HG02798 (cell line): Measurements from ENCODE around the gene PSMG4.

Experiments
- ATAC-seq: cut with Tn5 transposase; IDR thresholded peaks from one replicate; pipeline ENCODE4 v1.9.1; 2021; ENCODE audit warnings: mild to moderate bottlenecking; ENCODE audit not compliant: unreplicated experiment, poor library complexity

PSMG4 gene, protein sequence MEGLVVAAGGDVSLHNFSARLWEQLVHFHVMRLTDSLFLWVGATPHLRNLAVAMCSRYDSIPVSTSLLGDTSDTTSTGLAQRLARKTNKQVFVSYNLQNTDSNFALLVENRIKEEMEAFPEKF

DNA sequence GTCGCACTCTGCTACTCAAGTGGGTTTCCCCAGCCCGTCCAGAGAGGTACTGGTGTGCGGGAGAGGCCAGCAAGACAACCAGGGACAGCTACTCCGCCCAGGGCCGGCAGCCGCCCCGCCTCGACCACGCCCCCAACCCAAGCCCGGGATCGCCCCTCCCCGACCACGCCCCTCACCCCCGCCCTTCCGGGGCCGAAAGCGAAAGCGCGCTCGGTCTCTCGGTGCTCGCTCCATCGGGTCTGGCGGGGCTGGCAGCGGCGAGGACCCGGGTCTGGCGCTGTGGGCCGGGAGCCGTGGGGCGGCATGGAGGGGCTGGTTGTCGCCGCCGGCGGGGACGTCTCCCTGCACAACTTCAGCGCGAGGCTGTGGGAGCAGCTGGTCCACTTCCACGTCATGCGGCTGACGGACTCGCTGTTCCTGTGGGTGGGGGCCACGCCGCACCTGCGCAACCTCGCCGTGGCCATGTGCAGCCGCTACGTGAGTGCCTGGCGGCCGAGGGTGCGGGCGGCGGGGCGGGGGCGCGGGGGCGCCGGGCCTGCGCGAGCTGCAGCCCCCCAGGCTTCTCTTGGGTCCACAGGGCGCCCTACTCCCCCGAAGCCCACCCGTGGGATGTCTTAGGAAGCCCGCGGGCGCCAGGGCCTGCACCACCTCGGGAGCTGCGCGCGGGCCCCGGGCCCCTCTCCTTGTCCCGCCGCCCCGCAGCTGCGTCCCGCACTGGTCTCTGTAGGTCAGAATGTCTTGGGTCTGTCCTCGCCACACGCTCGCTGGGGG lies at the start of gene PSMG4:
PSMG4 (plus strand) TSS at position 228 of the 771 bp plus-strand sequence; CDS start at position 304, 76 bp downstream.
- peak; percentile 83 for ATAC-seq

DNA sequence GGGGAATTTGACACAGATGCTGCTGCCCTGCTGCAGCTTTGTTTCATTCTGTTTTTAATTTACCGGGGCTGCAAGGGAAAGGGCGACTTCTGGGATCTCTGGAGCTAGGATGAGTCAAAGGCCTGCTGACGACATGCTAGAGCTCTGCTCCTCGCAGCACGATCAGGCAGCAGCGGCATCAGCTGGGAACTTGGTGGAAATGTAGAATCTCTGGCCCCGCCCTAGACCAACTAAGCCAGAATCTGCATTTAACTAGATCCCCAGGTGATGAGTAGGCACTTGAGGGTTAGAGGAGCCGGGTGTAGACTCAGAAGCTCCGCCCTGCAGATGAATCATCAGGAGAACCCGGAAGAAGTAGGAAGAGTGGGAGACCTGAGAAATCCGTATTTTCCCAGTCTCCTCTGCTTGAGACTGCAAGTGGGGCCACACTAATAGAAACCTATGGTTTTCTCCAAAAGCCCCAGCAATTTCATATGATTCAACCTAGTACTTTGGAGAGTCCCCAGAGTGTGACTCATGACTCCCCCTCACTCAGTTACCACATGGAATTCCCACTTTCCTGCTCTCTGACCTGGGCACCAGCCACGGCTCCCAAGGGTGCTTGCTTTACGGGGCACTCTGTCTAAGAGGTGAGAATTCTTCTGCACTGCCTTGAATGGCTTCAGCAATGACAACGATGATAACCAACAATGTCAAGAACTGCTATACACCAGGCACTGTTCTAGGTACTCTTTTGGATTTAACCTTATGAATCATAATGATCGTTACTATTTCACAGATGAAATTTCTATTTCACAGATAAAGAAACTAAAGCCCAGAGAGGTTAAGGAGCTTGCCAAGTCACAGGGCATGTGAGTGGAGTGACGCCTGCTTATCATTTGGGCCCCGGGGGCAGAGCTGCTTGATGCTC lies 49.4 kb upstream of the PSMG4 start:
- peak; percentile 62 for ATAC-seq

DNA sequence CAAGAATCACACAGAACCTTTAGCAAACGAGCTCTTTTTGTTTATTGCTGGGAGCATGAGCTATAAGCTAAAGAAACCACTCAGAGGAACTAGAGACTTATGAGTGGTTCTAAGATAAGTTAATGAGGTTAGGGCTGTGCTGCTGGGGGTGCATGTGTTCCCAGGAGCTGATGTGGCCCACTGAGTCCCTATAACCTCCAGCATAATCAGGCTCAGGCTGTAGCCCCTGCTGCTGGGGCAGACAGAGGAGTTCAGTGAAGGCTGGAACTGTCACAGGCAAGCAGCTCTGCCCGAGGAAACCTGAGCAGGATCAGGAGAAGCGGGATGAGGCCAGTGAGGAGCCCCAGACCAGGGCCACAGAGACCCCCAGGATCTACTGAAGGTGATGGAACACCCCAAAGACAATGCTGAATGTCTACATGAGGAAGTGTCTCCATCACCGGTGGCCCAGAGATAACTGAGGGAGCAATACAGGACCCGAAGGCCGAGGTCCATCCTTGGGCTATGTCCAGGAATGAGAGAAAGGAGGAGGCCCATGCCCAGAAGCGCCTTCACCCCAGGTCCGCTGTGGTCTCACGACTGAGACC lies 48.6 kb upstream of the PSMG4 start:
- no peak for ATAC-seq

DNA sequence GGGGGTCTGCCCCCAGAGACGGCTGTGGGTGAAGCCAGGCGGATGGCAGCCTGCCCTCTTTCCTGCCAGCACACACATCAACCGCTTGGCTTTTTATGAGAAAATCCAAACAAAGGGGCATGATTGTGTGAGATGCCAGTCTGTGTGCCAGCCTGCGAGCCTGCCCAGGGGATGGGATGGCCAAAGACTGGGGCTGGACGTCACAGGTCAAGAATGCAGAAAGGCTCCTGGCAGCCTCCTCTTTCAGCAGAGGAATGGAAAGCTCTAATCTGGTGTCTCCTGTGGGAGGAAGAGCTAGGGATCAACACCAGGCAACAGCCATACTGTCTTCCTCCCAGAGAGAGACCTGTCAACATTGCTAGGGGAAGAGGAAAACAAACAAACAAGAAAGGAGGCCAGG lies 47.1 kb upstream of the PSMG4 start:
- no peak for ATAC-seq

DNA sequence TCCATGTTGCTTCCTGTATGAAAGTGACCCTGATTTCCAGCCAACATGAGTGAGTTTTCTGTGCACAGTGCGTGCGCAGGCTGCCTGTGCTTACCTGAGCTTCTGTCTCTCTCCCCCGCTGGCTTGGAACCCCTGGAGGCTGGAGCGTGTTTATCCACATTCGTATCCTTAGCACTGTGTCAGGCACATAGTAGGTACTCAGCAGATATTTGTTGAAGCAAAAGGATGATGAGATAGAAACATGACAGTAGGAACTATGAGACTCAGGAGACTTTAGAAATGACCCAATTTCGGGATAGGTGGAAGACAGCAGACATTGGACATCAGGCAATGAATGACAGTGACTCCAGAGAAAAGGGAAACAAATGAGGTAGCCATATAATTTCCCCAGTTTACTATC lies 46.5 kb upstream of the PSMG4 start:
- ATAC-seq = no peak

DNA sequence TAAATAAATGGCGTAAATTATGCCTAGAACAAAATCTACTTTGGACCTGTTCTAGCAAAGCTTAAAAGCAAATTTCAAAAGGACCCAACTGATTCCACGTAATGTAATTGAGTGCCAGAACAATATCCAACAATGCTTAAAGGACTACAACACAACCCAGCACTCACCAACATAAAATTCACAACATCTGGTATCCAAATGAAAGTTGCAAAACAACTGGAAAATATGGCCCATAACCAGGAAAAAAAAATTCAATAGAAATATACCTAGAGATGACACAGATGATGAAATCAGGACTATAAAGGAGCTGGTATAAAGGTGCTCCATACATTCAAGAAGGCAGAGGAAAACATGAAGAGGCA lies 45.4 kb upstream of the PSMG4 start:
- no peak for ATAC-seq

DNA sequence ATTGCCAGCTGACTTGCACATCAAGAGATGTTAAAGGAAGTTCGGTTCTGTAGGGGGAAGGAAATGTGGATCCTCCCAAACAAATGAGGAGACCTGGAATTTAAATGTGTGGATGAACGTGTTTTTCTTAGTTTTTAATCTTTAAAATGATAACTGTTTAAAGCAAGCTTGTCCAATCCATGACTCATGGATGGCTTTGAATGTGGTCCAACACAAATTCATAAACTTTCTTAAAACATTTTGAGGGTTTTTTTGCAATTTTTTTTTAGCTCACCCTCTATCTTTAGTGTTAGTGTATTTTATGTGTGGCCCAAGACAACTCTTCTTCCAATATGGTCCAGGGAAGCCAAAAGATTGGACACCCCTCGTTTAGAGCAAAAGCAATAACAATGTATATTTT lies 43.8 kb upstream of the PSMG4 start:
- ATAC-seq = no peak

DNA sequence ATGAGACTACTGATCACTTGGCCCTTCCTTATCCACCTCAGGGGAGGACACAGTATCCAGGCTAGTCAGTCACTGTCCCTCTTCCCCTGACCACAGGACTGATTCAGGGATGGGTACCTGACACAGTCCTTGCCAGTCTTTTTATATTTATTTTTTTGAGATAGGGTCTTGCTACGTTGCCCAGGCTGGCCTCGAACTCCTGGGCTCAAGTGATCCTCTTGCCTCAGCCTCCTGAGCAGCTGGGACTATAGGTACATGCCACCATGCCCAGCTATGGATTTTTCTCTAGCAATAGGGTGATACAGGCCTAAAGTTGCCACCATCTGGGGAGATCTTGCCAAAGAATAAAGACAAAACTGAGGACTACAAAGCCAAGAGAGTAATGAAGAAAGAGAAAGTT lies 41.5 kb upstream of the PSMG4 start:
- no peak for ATAC-seq

DNA sequence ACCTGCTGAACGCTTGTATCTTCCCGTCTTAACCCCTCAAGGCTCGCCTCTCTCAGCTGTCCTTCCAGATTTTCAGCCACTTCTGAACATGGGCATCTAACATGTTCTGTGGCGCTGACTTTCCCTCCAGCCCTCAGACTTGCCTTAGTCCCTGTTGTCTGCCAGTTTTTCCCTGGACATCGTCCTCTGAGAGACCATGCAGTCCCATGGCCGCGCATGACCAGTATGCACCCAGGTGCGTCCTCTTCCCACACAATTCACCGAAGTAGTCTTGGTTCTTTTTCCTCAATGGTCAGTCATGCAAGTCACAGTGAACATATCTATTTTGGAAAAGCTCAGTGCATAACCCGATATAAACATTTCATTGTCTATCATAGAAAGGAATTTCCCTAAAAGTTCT lies 40.5 kb upstream of the PSMG4 start:
- ATAC-seq = no peak

DNA sequence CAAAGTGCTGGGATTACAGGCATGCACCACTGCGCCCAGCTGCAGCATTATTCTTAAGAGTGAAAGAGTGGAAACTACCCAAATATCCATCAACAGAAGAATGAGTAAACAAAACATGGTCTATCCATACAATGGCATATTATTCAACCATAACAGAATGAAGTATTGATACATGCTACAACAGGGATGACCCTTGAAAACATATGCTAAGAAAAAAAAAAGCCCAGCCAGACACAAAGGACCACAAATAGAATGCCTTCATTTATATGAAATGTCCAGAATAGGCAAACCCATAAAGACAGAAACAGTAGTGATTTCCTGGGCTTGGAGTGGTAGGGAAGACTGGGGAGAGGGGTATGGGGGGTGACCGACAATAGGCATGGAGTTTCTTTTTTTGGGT lies 38.4 kb upstream of the PSMG4 start:
- ATAC-seq = no peak

DNA sequence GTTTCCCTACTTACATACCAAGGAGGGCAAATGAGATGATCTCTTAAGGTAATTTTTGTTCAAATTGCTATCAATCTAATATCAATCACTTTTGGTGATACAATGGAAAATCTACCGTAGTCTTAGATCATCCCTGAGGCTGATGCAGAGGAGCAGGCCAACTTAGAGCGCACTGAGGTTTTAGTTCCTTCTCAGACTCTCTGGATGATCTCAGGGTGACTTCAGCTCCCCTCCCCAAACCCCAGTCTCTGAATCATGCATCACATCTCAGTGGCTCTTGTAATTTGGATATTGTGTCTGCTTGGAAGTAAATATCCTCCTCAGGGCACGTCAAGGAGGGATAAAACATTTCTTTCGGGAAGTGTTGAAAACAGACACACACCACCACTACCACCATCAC lies 37.2 kb upstream of the PSMG4 start:
- ATAC-seq = no peak

DNA sequence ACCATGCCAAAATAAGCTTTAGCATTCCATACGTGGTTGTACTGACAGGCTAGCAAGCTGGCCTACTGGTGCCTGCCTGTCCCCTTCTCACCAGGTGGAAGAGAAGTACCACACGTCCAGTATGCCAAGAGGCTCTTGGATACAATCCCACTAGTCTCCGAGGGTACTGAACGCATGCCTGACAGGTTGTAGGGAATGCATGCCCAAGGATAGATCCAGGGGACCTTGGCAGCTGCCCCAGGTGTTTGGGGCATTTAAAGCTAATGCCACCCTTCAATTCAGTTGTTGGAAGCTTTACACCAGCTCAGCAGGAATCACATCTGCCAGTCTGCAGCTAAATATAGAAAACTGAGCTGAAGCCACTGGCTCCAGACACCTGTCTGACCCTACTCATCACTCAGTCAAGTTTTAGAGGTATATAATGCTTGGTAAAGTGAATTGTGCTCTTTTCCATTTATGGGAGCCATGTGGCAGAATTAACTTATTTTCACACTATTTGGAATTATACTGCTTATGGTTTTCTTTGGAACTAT lies 36.2 kb upstream of the PSMG4 start:
- ATAC-seq = no peak

DNA sequence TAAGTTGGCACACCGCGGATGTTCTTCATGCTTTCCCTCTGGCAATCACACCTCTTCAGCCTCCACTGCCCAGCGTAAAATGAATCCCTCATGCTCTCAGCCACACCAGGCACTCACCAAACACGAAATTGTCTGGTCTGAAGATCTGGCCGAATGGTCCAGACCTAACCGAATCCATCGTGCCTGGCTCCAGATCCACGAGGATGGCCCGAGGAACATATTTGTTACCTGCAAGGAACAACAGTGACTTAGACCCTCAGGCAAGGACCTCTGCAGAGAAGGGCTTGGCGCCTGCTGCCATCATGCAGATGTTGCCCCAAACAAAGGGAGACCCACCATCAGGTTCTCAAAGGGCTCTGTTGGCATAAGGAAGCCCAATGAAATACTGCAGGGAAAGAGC lies 32.7 kb upstream of the PSMG4 start:
- no peak for ATAC-seq

DNA sequence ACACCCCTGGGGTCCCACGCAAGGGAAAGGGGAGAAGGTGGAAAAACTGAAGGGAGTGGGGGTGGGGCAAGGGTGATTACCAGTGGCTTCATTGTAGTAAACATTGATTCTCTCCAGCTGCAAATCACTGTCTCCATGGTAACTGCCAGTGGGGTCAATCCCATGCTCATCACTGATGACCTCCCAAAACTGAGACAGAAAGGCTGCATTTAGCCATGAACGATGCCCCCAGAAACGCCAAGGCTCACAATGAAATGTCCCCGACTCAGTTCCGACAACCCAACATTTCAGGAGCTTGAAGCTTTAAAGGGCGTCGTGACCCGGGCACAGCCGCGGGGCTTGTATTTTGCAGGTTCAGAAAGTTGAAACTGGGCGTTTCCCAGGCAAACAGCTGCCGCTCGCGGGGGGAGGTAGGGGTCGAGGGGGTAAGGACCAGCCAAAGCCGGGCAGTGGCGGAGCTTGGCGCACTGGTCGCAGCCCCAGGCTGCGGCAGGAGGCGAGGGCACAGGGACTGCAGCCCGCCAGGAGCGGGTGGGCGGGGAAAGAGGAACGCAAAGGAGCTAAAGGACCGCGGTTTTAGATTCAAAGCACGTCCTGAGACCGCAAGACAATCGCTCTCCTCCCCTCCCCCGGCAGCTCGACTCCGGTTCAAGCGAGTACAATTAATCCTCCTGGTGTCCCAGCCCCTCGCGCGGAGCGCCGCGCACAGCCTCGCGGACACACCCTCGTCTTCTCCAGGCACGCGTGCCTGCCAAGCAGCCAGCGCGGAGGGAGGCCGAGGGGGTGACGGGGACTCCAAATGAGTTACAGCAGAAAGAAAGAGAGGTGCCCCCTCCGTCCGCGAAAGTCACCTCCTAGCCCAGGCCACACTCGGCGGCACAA lies 32.0 kb upstream of the PSMG4 start:
- ATAC-seq = no peak

DNA sequence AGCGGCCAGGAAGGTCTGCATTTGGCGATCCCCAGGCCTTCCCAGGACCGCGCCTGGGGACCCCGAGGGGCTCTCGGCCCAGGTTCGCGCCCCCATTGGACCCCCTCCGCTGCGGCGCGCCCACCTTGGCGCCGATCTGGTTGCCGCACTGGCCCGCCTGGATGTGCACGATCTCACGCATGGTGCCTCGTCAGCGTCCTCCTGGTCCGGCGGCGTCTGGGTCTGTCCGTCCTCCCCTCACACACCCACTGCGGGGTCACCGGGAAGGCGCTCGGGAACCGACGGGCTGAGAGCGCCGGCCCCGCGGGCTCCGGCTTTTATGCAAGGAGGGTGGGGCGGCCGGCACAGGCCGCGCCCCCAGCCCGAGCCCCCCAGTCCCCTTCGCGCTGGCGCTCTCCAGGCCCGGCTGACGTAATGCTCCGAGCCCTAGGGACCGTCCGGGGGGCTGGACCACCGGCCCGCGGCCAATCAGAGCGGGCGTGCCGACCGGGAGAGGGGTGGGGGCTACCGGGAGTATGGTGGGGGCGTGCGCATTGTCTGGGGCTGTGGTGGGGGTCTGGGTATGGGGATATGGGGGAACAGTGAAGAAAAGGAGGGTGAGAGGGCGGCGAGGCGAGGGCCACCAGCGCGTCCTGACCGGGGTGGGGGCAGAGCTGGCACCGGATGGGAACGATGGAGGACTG lies 31.2 kb upstream of the PSMG4 start, which contains the start of gene TUBB2B:
TUBB2B (minus strand) TSS at position 291 of the 683 bp plus-strand sequence; CDS start at position 181, 110 bp downstream.
- no peak for ATAC-seq

DNA sequence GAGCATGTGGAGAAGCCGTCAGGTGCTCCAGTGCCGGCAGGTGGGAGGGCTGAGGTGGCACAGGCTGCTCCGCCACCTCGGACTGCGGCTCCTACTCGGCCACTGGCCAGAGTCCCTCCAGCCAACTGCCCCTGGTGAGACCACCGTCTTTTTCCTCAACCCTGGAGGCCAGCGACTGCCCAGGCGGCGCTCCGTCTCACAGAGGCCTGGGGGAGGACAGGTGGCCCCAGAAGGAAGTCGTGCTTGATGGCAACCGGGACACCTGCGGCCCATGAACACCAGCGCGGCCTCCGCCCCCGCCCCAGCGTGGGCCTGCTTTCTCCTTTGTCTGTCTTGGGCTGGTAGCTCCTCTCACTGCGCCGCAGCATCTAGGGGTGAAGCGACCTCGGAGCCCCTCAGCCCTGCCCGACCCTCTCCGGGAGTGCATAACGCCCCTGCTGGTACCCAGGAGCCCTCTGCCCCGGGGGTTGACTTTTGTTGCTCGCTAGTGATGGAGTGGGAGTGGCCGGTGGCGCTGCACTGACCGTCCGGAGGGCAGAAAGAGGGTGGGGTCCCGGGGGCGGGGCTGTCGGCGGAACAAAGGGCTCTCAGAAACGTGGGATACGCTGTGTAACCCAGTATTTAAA lies 30.6 kb upstream of the PSMG4 start:
- no peak for ATAC-seq

DNA sequence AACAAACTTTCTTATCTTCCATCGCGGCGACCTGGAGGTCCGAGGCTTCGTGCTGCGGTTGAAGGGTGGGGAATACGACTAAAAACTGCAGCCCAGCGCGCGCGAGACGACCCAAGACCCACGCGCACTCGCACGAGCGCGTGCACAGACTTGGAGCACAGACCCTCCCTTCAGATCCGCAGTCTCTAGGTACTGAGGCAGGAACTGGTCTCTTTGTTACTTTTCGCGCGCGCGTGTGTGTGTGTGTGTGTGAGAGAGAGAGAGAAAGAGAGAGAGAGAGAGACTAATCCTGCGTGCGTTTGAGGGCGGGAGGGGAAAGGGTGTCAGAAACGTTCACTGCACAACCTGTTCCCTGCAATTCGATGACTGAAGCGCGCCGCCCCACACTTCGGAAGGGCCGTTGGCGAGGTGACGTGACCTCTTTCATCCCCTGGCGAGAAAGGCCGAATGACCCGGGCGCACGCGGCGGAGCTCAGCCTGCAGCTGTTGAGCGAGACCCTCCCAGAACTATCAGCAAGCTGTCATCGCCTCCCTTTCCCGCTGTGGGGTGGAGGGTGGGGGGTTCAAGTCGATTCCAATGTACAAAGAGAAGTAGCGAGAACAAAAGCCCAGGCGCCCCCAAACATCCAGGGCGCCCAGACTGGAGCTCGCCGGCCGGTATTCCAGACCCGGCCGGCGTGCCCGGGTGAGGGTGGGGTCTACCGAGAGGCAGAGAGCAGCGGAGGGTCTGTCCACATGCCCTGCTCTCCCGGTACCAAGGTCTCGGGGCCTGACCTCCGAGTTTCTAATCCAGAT lies 29.8 kb upstream of the PSMG4 start:
- no peak for ATAC-seq
